Measurements from ENCODE around the gene PIEZO2.

PIEZO2 gene

DNA sequence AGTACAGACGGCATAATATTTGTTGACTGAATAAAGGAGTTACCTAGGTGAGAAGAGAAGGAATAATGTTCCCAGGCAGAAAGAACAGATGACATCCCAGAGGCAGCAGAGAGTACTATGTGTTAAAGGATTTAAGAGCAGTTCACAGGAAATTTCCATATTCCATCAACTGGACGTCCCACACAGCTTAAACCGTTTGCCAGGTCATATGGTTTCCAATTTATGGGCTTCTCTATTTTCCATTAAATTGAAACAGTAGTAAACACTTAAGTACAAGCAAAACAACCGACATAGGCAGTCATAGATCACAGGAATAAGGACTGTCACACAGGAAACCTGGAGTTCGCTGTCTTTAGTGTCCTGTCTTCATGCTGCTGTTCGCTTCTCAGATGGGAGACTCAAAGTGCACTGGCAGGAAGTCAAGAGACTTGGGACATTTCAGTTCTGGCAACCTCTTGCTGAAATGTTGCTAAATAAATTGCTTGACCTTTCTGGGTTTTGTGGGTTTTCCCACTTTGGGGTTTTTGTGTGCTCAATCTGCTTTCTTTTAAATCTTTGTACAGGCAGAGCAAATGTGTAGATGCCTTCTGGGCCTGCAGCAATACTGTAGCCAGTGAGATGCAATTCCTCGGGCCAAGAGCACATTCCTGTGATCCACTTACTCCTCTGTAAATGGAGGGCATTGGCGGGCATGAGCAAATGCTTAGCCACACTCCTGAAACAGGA, 5.8 kb upstream of the PIEZO2 start:
- DNase-seq (ENCODE audit: extremely low read depth, insufficient read length), result no peak
- TF ChIP-seq, protein P1, sequence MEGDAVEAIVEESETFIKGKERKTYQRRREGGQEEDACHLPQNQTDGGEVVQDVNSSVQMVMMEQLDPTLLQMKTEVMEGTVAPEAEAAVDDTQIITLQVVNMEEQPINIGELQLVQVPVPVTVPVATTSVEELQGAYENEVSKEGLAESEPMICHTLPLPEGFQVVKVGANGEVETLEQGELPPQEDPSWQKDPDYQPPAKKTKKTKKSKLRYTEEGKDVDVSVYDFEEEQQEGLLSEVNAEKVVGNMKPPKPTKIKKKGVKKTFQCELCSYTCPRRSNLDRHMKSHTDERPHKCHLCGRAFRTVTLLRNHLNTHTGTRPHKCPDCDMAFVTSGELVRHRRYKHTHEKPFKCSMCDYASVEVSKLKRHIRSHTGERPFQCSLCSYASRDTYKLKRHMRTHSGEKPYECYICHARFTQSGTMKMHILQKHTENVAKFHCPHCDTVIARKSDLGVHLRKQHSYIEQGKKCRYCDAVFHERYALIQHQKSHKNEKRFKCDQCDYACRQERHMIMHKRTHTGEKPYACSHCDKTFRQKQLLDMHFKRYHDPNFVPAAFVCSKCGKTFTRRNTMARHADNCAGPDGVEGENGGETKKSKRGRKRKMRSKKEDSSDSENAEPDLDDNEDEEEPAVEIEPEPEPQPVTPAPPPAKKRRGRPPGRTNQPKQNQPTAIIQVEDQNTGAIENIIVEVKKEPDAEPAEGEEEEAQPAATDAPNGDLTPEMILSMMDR (IDR thresholded peaks at IDR 0.05; ENCODE audit: insufficient read depth, low read length, poor library complexity, severe bottlenecking), result no peak
- Histone ChIP-seq H3K27me3 (replicated peaks; ENCODE audit: control insufficient read depth, insufficient read depth, low read length) (no peaks in the 10 kb centered on the region), H3K4me3 (replicated peaks; ENCODE audit: low read depth, low read length) (no peak overlapping the region), H3K36me3 (ENCODE audit: control insufficient read depth, insufficient read depth, low read length) (no peaks in the 10 kb centered on the region)

DNA sequence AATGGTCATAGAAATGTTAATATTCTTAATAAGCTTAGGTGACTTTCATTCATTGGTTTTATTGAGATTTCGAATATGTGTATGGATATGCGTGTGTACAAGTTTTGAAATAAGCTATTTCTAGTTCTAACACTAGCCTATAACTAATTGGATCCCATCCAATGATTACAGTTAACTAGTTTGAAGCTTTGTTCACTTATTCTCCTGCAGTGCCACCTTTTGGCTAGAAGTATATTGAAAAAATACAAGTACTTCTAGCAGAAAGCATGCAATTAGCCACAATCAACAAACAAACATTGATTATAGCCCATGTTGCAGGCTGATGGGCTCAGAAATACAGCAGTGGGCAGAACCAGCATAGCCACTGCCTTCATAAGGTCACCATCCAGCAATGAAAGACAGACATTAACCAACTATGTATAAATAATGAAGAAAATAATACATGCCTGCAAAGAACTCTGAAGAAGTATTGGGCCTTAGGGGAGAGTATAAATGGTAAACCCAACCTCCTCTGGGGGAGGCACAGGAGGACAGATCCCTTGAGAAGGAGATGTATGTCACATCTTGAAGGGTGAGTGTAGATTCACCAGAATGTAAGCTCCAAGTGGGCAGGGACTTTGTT, 5.1 kb upstream of the PIEZO2 start:
- Histone ChIP-seq H3K36me3 (ENCODE audit: control insufficient read depth, insufficient read depth, low read length) (no peaks in the 10 kb centered on the region), H3K4me3 (replicated peaks; ENCODE audit: low read depth, low read length) (no peak overlapping the region), H3K27me3 (replicated peaks; ENCODE audit: control insufficient read depth, insufficient read depth, low read length) (no peaks in the 10 kb centered on the region)
- TF ChIP-seq, protein P1 (IDR thresholded peaks at IDR 0.05; ENCODE audit: insufficient read depth, low read length, poor library complexity, severe bottlenecking), result peak; percentile 45
- peak; percentile 43 for DNase-seq (ENCODE audit: extremely low read depth, insufficient read length)

DNA sequence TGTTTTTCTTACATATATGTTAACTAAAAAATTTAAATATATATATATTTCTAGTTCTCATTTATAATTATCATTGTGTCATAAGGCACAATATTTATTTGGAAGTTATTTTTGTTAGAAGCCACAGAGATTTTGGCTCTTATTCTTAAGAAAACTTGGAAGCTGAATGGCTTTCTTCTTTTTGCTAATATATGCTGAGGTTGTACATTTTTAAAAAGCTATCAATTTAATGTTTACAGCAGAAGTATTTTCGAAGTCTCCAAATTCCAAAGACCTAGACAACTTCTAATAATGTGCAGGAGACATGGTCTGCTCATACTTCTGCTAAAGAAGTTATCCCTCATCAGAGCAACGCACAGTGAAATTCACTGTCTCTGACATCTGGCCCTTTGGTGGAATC, 3.7 kb upstream of the PIEZO2 start:
- TF ChIP-seq, protein P1 (IDR thresholded peaks at IDR 0.05; ENCODE audit: insufficient read depth, low read length, poor library complexity, severe bottlenecking), result no peak
- DNase-seq (ENCODE audit: extremely low read depth, insufficient read length), result no peak
- H3K36me3 ChIP-seq (ENCODE audit: control insufficient read depth, insufficient read depth, low read length), result no peaks in the 10 kb centered on the region
- no peaks in the 10 kb centered on the region for H3K27me3 ChIP-seq (replicated peaks; ENCODE audit: control insufficient read depth, insufficient read depth, low read length)
- no peak overlapping the region for H3K4me3 ChIP-seq (replicated peaks; ENCODE audit: low read depth, low read length)

DNA sequence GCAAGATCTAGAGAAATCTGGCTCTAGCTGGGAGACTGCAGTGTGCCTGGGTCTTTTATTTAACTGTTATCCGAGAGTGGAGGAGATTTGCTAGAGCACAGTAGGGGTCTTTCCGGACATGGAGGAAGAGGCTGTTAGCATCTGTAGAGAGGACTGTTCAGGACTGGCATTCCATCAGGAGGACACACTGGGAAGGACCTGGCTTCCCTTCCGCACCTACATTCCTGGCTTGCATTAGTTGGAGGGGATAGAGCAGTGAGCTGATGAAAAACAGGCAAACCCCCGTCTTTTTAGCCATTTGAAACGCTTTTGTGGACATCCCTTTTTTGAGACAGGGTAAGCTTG, 874 bp upstream of the PIEZO2 start:
- Histone ChIP-seq H3K27me3 (replicated peaks; ENCODE audit: control insufficient read depth, insufficient read depth, low read length) (no peaks in the 10 kb centered on the region), H3K4me3 (replicated peaks; ENCODE audit: low read depth, low read length) (peak overlapping the region; percentile 62; the same call in 1 of the 2 replicates), H3K36me3 (ENCODE audit: control insufficient read depth, insufficient read depth, low read length) (no peaks in the 10 kb centered on the region; the same call in 1 of the 2 replicates)
- no peak for DNase-seq (ENCODE audit: extremely low read depth, insufficient read length)
- TF ChIP-seq, protein P1 (IDR thresholded peaks at IDR 0.05; ENCODE audit: insufficient read depth, low read length, poor library complexity, severe bottlenecking), result no peak

DNA sequence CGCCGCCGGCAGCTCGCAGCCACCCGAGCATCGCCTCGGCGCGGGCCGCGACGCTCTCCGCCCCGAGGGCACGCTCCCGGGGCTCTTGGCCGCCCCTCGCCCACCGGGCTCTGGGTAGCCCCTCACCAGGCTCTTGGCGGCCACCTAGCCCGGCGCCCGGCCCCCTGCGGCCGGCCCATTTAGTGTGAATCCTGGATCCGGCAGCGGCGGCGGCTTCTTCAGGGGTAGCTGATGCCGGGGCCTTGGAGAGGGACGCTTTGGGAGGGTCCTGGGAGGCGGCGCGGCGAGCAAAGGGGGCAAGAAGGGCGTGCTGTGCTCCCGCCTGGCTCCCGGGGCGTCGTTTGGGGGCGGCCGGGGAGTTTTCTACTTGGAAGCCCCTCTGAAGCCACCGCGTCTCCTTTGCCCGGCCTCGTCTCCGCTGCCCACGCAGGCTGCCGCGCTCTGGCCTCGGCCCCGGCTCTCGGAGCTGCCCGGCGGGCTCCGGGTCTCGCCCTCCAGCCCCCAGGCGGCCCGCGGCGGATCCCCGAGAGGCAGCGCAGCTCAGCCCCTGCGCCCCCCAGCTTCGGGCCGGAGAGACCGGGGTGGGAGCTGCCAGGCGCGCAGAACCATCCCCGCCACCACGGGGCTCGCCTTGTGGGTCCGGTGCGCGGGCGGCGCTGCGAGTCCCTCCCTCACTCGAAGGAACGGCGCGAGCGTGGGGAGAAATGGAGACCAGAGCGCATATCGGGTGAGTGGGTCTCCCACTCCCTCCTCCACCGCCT, 509 bp downstream of the PIEZO2 start:
- Histone ChIP-seq H3K4me3 (replicated peaks; ENCODE audit: low read depth, low read length) (peak overlapping the region; percentile 81), H3K27me3 (replicated peaks; ENCODE audit: control insufficient read depth, insufficient read depth, low read length) (no peaks in the 10 kb centered on the region), H3K36me3 (ENCODE audit: control insufficient read depth, insufficient read depth, low read length) (no peaks in the 10 kb centered on the region; the same call in 1 of the 2 replicates)
- DNase-seq (ENCODE audit: extremely low read depth, insufficient read length), result no peak
- TF ChIP-seq, protein P1 (IDR thresholded peaks at IDR 0.05; ENCODE audit: insufficient read depth, low read length, poor library complexity, severe bottlenecking), result no peak

Measured in GM06990 (cell line).